ENCODE measurements around the gene PHLDB1.

The PHLDB1 gene

GRCh38 chr11:118622376-118623268 is 15.2 kb downstream of the PHLDB1 start:
- no peak for DNase-seq (ENCODE audit: low read depth)

GRCh38 chr11:118623269-118623655 is 15.8 kb downstream of the PHLDB1 start:
- no peak for DNase-seq (ENCODE audit: low read depth)

GRCh38 chr11:118625036-118625690 is 17.7 kb downstream of the PHLDB1 start:
- no peak for DNase-seq (ENCODE audit: low read depth)

- DNase-seq (ENCODE audit: low read depth) = no peak
Observed at GRCh38 chr11:118625976-118626375, 18.6 kb downstream of the PHLDB1 start.

GRCh38 chr11:118627566-118627965 is 20.2 kb downstream of the PHLDB1 start:
- no peak for DNase-seq (ENCODE audit: low read depth)

GRCh38 chr11:118628031-118628430 is 20.6 kb downstream of the PHLDB1 start:
- DNase-seq (ENCODE audit: low read depth) = no peak

- no peak for DNase-seq (ENCODE audit: low read depth)
Observed at GRCh38 chr11:118628432-118628831, 21.0 kb downstream of the PHLDB1 start.

- no peak for DNase-seq (ENCODE audit: low read depth)
Observed at GRCh38 chr11:118628861-118629549, 21.6 kb downstream of the PHLDB1 start.

- DNase-seq (ENCODE audit: low read depth) = no peak
Observed at GRCh38 chr11:118629761-118630661, 22.6 kb downstream of the PHLDB1 start.

GRCh38 chr11:118631142-118631909 is 23.9 kb downstream of the PHLDB1 start:
- DNase-seq (ENCODE audit: low read depth) = no peak

- no peak for DNase-seq (ENCODE audit: low read depth)
Observed at GRCh38 chr11:118632577-118633318, 25.3 kb downstream of the PHLDB1 start.

GRCh38 chr11:118633319-118633690 is 25.9 kb downstream of the PHLDB1 start:
- DNase-seq (ENCODE audit: low read depth) = no peak

GRCh38 chr11:118633979-118634378 is 26.6 kb downstream of the PHLDB1 start:
- DNase-seq (ENCODE audit: low read depth) = no peak

- no peak for DNase-seq (ENCODE audit: low read depth)
Observed at GRCh38 chr11:118634431-118635236, 27.2 kb downstream of the PHLDB1 start.

GRCh38 chr11:118635237-118635591 is 27.8 kb downstream of the PHLDB1 start:
- DNase-seq (ENCODE audit: low read depth) = no peak

- no peak for DNase-seq (ENCODE audit: low read depth)
Observed at GRCh38 chr11:118635642-118636041, 28.2 kb downstream of the PHLDB1 start.

GRCh38 chr11:118636569-118637290 is 29.3 kb downstream of the PHLDB1 start:
- DNase-seq (ENCODE audit: low read depth) = no peak

GRCh38 chr11:118638726-118639125 is 31.3 kb downstream of the PHLDB1 start:
- no peak for DNase-seq (ENCODE audit: low read depth)

GRCh38 chr11:118639899-118640298 is 32.5 kb downstream of the PHLDB1 start:
- DNase-seq (ENCODE audit: low read depth) = no peak
